Mucosa of rectum (tissue), 2 donors: ENCODE data around the gene SNX15.

Experiments used
- H3K27ac ChIP-seq, 2 donors: one replicate each; pipeline ENCODE4 v1.7.0; 2013; ENCODE audit warnings: inconsistent platforms in 2 of 2, low read depth in 2 of 2, low read length in 2 of 2
- H3K27me3 ChIP-seq, 2 donors: one replicate each; pipeline ENCODE4 v1.7.0; 2013; ENCODE audit warnings: low read length in 2 of 2; ENCODE audit not compliant: control insufficient read depth in 2 of 2, insufficient read depth in 2 of 2
- H3K36me3 ChIP-seq, 2 donors: one replicate each; pipeline ENCODE4 v1.7.0; 2013; ENCODE audit warnings: low read length in 2 of 2; ENCODE audit not compliant: control insufficient read depth in 2 of 2, insufficient read depth in 2 of 2
- H3K4me1 ChIP-seq, 2 donors: one replicate each; pipeline ENCODE4 v1.7.0; 2013; ENCODE audit warnings: low read length in 2 of 2, mild to moderate bottlenecking in 1 of 2; ENCODE audit not compliant: control insufficient read depth in 2 of 2, insufficient read depth in 2 of 2
- H3K4me3 ChIP-seq, 2 donors: one replicate each; pipeline ENCODE4 v1.7.0; 2013; ENCODE audit warnings: low read length in 2 of 2
- H3K9ac ChIP-seq, 2 donors: one replicate each; pipeline ENCODE4 v1.7.0; 2013; ENCODE audit warnings: low read length in 2 of 2, low read depth in 1 of 2, mild to moderate bottlenecking in 1 of 2
- H3K9me3 ChIP-seq, 2 donors: one replicate each; pipeline ENCODE4 v1.7.0; 2013; ENCODE audit warnings: low read length in 2 of 2; ENCODE audit not compliant: control insufficient read depth in 2 of 2
- donor health status: healthy.
- donor health status: Normal muscosa, but diverticular disease.

Gene SNX15

DNA sequence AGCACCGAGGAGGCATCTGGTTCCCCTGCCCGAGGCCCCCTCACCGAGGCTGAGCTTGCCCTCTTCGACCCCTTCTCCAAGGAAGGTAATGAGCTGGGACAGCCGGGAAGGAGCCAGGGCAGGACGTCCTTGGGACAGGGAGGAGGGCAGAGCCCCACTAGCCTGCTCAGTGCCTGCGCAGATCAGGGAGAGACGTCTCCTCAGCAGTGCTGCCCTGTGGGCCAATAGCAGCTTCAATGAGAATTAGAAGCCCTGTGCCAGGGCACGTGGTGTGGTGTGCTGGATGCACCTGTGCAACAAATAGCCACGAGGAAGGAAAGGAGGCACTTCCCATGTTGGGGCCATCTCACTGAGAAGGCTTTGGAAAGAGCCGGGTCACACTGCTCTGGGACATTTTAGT lies 8.3 kb downstream of the SNX15 start:
- Histone ChIP-seq H3K27ac (no peak overlapping the region), H3K9me3 (no peaks in the 10 kb centered on the region), H3K27me3 (no peaks in the 10 kb centered on the region), H3K9ac (no peak overlapping the region), H3K36me3 (peaks cover 36 to 46% of the 10 kb centered on the region in 2 donors), H3K4me1 (no peaks in the 10 kb centered on the region), H3K4me3 (no peak overlapping the region)

DNA sequence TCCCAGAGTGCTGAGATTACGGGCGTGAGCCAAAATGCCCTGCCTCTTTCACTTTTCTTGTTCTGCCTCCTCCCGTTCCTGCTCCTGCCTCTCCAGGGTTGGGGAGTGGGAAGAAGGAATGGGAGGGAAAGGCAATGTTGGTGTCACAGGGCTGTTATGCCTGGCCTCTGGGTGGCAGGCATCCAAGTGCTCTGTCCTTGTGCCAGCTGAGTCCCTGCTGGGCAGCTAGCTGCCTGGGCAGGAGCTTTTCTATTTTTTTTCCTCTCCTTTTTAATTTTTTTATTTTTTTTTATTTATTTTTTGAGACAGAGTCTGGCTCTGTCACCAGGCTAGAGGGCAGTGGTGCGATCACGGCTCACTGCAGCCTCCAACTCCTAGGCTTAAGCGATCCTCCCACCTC lies 9.7 kb downstream of the SNX15 start:
- Histone ChIP-seq H3K4me1 (peaks cover 3 to 4% of the 10 kb centered on the region in 2 donors), H3K27me3 (no peaks in the 10 kb centered on the region), H3K9me3 (no peaks in the 10 kb centered on the region), H3K9ac (no peak overlapping the region), H3K36me3 (peaks cover 34 to 41% of the 10 kb centered on the region in 2 donors), H3K27ac (no peak overlapping the region), H3K4me3 (no peak overlapping the region)

DNA sequence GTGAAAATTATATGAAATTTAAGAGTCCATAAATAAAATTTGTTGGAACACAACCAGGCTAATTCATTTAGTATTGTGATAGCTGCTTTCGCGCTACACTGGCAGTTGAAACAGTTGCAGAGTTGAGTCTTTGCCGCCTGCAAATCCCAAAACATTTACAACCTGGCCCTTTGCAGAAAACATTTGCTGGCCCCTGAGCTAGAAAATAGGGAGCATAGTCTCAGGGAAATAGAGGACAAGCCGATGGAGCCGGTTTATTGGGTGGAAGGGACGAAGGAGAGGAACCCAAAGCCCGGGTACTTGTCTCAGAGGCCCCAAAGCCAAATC lies 13.2 kb downstream of the SNX15 start:
- peak overlapping the region; percentile 27 to 80 for H3K9ac ChIP-seq
- peaks cover 11 to 17% of the 10 kb centered on the region in 2 donors for H3K4me1 ChIP-seq
- peaks cover 27 to 29% of the 10 kb centered on the region in 2 donors for H3K36me3 ChIP-seq
- peak overlapping the region; percentile 73 to 81 for H3K4me3 ChIP-seq
- H3K9me3 ChIP-seq = no peaks in the 10 kb centered on the region
- H3K27ac ChIP-seq = peak overlapping the region; percentile 97
- H3K27me3 ChIP-seq = no peaks in the 10 kb centered on the region

DNA sequence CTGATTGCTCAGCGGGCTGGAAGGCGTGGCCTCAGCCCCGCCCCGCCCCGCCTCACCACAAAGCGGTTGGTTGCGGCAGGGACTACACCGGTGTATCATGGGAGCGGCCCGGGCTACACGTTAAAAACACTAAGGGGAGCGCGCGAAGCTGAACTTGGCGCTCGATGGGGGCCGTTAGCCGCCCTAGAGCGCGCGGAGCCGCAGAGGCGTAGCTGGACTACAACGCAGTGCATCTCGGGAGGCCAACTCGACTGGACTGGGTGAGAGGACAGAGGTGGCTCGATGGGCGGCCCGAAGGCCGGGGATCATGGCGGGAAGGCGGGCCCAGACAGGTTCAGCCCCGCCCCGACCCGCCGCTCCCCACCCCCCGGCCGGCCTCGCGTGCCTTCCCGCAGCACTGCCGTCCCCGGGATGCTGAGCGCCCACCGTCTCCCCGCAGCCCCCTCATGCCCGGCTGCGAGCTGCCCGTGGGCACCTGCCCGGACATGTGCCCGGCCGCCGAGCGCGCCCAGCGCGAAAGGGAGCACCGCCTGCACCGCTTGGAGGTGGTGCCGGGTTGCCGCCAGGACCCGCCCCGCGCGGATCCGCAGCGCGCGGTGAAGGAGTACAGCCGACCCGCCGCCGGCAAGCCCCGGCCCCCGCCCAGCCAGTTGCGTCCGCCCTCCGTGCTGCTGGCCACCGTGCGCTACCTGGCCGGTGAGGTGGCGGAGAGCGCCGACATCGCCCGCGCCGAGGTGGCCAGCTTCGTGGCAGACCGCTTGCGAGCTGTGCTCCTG lies 13.8 kb downstream of the SNX15 start, which contains the start of gene SAC3D1:
Gene SAC3D1 (plus strand): TSS at position 364 of the 776 bp plus-strand sequence. CDS start 83 bp downstream, at position 447.
- peak within 1 kb of the TSS; percentile 27 to 80 for H3K9ac ChIP-seq
- H3K27me3 ChIP-seq = no peaks in the 10 kb centered on the region
- peak within 1 kb of the TSS; percentile 97 for H3K27ac ChIP-seq
- H3K9me3 ChIP-seq = no peaks in the 10 kb centered on the region
- H3K36me3 ChIP-seq = peaks cover 23 to 26% of the 10 kb centered on the region in 2 donors
- peak within 1 kb of the TSS; percentile 73 to 81 for H3K4me3 ChIP-seq
- peaks cover 11 to 17% of the 10 kb centered on the region in 2 donors for H3K4me1 ChIP-seq

DNA sequence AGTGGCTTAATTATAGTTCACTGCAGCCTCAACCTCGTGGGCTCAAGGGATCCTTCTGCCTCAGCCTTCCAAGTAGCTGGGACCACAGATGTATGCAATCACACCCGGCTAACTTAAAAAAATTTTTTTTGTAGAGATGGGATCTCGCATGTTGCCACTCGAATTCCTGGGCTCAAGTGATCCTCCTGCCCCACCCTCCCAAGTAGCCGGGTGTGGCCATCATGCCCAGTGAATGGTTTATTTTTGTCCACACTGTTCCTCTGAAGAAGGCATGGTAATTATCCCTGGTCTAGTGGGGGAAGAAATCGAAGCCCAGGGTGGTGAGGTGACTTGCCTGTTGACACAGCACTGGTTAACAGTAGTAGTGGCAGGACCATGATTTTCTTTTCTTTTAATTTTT lies 15.7 kb downstream of the SNX15 start:
- Histone ChIP-seq H3K9ac (no peak overlapping the region), H3K36me3 (peaks cover 17 to 21% of the 10 kb centered on the region in 2 donors), H3K4me1 (peaks cover 11 to 17% of the 10 kb centered on the region in 2 donors)

DNA sequence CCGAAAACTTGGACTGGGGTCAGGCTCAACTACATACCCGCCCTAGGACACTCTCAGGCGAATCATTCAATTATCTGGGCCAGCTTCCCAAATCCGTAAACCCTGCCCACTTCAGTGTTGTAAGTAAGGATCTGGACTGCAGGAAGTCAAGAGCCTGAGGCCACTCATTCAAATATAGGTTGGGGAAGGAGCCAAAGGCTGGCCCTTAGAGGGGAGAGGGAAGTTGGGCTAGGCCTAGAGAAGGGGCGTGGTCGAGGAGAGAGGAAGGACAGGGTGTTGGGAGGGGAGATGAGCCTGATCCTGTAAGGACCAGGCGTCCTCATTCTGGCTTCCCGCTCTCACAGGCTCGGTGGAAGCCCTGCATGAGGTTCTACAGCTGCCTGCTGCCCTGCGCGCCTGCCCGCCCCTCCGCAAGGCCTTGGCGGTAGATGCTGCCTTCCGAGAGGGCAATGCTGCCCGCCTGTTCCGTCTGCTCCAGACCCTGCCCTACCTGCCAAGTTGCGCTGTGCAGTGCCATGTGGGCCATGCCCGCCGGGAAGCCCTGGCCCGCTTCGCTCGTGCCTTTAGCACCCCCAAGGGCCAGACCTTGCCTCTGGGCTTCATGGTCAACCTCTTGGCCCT lies 16.8 kb downstream of the SNX15 start:
- H3K4me1 ChIP-seq = peaks cover 11 to 17% of the 10 kb centered on the region in 2 donors
- H3K36me3 ChIP-seq = peaks cover 9 to 14% of the 10 kb centered on the region in 2 donors
- no peak overlapping the region for H3K9ac ChIP-seq
- no peak overlapping the region for H3K27ac ChIP-seq
- H3K27me3 ChIP-seq = no peaks in the 10 kb centered on the region
- H3K9me3 ChIP-seq = no peaks in the 10 kb centered on the region
- no peak overlapping the region for H3K4me3 ChIP-seq

More for the DNA sequence above, 15.7 kb downstream of the SNX15 start:
- Histone ChIP-seq H3K27ac (no peak overlapping the region), H3K27me3 (no peaks in the 10 kb centered on the region), H3K4me3 (peak overlapping the region in 1 of 2 donors; percentile 10), H3K9me3 (no peaks in the 10 kb centered on the region)

DNA sequence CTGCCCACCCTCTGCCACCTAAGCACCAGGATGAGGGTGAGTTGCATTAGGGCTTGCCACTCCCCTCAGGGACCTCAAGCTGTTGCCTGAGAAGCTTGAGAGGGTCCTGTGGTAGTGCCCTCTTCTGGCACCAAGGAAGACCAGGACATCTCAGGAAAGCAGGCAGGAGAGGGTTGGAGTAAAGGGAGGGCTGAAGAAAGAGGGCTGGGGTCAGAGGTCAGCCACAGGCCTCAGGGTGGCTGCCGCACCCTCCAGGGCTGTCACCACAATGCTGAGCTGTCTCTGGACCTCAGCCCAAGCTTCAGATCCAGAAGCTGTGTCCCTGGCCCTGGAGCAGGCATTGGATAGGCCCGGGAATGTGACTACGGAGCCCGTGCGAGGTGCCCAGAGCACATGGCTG lies 17.8 kb downstream of the SNX15 start:
- Histone ChIP-seq H3K4me3 (no peak overlapping the region), H3K27me3 (no peaks in the 10 kb centered on the region), H3K9me3 (no peaks in the 10 kb centered on the region), H3K27ac (no peak overlapping the region), H3K4me1 (peaks cover 11 to 17% of the 10 kb centered on the region in 2 donors), H3K9ac (no peak overlapping the region), H3K36me3 (peaks cover 9 to 12% of the 10 kb centered on the region in 2 donors)

DNA sequence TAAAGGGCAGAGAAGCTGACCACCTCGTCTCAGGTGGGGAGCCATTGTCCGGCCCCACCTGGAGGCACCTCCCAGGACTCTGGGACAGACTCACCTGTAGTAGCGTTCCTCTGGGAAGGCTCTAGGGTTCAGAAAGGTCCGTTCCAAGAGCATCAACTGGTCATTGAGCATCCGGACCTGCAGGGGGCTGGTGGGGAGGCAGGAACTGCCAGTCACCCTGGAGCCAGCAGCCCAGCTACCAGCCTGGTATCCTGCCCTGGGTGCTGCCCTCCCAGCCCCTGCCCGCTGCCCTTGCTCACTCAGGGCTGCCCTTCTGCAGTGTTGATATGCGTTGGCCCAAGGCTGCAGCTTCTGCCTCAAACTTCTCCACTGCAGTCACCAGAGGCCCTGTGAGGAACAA lies 18.5 kb downstream of the SNX15 start:
- Histone ChIP-seq H3K9ac (no peak overlapping the region), H3K4me1 (peaks cover 11 to 17% of the 10 kb centered on the region in 2 donors), H3K9me3 (no peaks in the 10 kb centered on the region), H3K4me3 (no peak overlapping the region), H3K27ac (no peak overlapping the region), H3K27me3 (no peaks in the 10 kb centered on the region), H3K36me3 (peaks cover 9 to 12% of the 10 kb centered on the region in 2 donors)

DNA sequence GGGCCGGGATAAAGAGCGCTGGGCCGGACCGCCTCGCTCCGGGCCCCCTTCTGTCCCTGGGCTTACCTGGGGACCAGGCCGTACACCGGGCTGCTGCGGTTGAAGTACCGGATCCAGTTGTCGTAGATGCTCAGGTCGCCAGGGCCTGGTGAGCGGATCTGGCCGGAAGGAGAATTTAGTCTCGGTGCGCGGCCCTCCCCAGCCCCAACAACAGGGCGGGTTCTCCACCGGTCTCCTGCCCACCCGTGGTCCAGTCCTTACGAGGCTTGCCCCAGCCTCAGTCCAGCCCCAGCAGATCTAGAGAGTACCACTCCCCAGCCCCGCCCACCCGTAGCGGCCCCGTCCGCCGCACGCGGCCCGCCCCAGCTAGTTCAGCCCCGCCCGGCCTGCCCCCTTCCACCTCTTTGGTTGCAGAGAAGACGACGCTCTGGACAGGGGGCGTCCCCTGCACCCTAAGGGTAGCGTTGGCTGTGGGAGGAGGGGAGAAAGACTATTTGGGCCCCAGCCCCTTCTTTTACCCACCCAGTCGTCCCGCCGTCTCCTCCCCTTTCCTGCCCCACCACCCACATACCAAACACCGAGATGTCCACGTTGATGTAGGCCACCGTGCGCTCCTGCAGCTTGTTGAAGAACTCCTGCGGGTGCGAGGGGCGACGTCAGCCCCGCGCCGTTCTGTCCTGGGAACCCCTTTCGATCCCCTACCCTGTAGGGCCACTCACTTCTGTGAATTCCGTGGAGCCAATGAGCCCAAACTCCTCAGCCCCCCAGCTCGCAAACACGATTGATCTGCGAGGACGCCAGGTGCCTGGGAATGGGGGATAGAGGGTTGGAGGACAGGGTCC lies 20.6 kb downstream of the SNX15 start:
- Histone ChIP-seq H3K27me3 (no peaks in the 10 kb centered on the region), H3K27ac (peak overlapping the region in 1 of 2 donors; percentile 52), H3K36me3 (peaks cover 9 to 12% of the 10 kb centered on the region in 2 donors), H3K9ac (peak overlapping the region; percentile 41 to 51), H3K4me1 (peaks cover 4 to 9% of the 10 kb centered on the region in 2 donors), H3K4me3 (peak overlapping the region; percentile 52 to 64), H3K9me3 (no peaks in the 10 kb centered on the region)
